HepG2 (cell line): ENCODE results near the gene SLC25A22. TPM values are rescaled to one million over a fixed set of nuclear protein-coding genes. Genes with fewer than 3 reads are reported as not detected.
A peak's percentile ranks its signal among the peaks of the same experiment; 100 is the strongest.

Source experiments
- AGO2 ChIP-seq: fragments of 200-400 bp; formaldehyde crosslinking; optimal IDR thresholded peaks from 2 replicates; pipeline ENCODE3; 2017; ENCODE audit warnings: mild to moderate bottlenecking, low read depth, low read length, moderate library complexity
- E2F5 ChIP-seq: sonication (generic); formaldehyde crosslinking; conservative IDR thresholded peaks from 2 replicates; pipeline ENCODE4 v1.4.0; 2020; ENCODE audit warnings: missing genetic modification reagents
- GPBP1L1 ChIP-seq: sonication (generic); formaldehyde crosslinking; IDR thresholded peaks from 2 replicates; pipeline ENCODE4 v1.5.0; 2020; ENCODE audit warnings: mild to moderate bottlenecking, missing genetic modification reagents
- IKZF1 ChIP-seq: fragments of 450-650 bp; IDR thresholded peaks from 2 replicates; pipeline ENCODE4 v1.7.1; 2016
- PCBP1 ChIP-seq: fragments of 200-400 bp; formaldehyde crosslinking; IDR thresholded peaks from 2 replicates; pipeline ENCODE4 v1.6.1; 2017; ENCODE audit warnings: mild to moderate bottlenecking, low read depth, low read length, borderline replicate concordance
- PTBP1 ChIP-seq: fragments of 200-400 bp; formaldehyde crosslinking; IDR thresholded peaks from 2 replicates; pipeline ENCODE4 v1.6.1; 2018; ENCODE audit warnings: low read length, low read depth; ENCODE audit not compliant: poor library complexity, severe bottlenecking
- TP53 ChIP-seq: sonication (generic); formaldehyde crosslinking; conservative IDR thresholded peaks from 2 replicates; pipeline ENCODE4 v1.4.0; 2020; ENCODE audit warnings: missing genetic modification reagents
- ZBTB38 ChIP-seq: sonication (generic); formaldehyde crosslinking; IDR thresholded peaks from 2 replicates; pipeline ENCODE4 v1.5.1; 2020; ENCODE audit warnings: mild to moderate bottlenecking, missing genetic modification reagents
- ZHX2 ChIP-seq, 2 experiments: sonication (generic) in 1 of 2; formaldehyde crosslinking in 1 of 2; IDR thresholded peaks; 2 replicates each; pipeline versions ENCODE4 v1.6.1 to v1.9.0; 2014 to 2022; ENCODE audit warnings: antibody characterized with exemption in 1 of 2, borderline replicate concordance in 1 of 2, inconsistent platforms in 1 of 2, low read depth in 1 of 2, missing genetic modification reagents in 1 of 2
- ZNF17 ChIP-seq: sonication (generic); formaldehyde crosslinking; IDR thresholded peaks from 2 replicates; pipeline ENCODE4 v1.5.0; 2020; ENCODE audit warnings: mild to moderate bottlenecking, missing genetic modification reagents
- ZNF251 ChIP-seq: sonication (generic); formaldehyde crosslinking; IDR thresholded peaks from 2 replicates; pipeline ENCODE4 v1.9.0; 2021; ENCODE audit warnings: mild to moderate bottlenecking, missing genetic modification reagents
- ZNF484 ChIP-seq: sonication (generic); formaldehyde crosslinking; IDR thresholded peaks from 2 replicates; pipeline ENCODE4 v1.5.1; 2020; ENCODE audit warnings: mild to moderate bottlenecking, low read depth, missing genetic modification reagents, borderline replicate concordance
- ZNF501 ChIP-seq: sonication (generic); formaldehyde crosslinking; IDR thresholded peaks from 2 replicates; pipeline ENCODE4 v1.5.1; 2020; ENCODE audit warnings: mild to moderate bottlenecking, moderate library complexity, missing genetic modification reagents
- ZNF564 ChIP-seq: sonication (generic); formaldehyde crosslinking; IDR thresholded peaks from 2 replicates; pipeline ENCODE4 v1.8.1; 2023; ENCODE audit warnings: mild to moderate bottlenecking, missing genetic modification reagents
- ZNF670 ChIP-seq: sonication (generic); formaldehyde crosslinking; IDR thresholded peaks from 2 replicates; pipeline ENCODE4 v1.8.0; 2022; ENCODE audit warnings: mild to moderate bottlenecking, missing genetic modification reagents, borderline replicate concordance
- ZNF768 ChIP-seq: sonication (generic); formaldehyde crosslinking; IDR thresholded peaks from 2 replicates; pipeline ENCODE4 v1.4.0; 2020; ENCODE audit warnings: missing genetic modification reagents
- ZSCAN25 ChIP-seq: sonication (generic); formaldehyde crosslinking; IDR thresholded peaks from 2 replicates; pipeline ENCODE4 v1.8.0; 2022; ENCODE audit warnings: mild to moderate bottlenecking, missing genetic modification reagents
- polyA plus RNA-seq, 8 experiments: library from polyadenylated mRNA; depleted of rRNA in 3 of 8; stranded (reverse) in 7 of 8; unstranded in 1 of 8; fragments of >200 nt; fragmentation: Illumina TruSeq in 4 of 8; extraction: Trizol in 4 of 8; gene quantifications; 2 replicates each; pipeline versions ENCODE4 v1.2.1 to v1.2.3, GENCODE V29; 2011 to 2016; ENCODE audit warnings: low read depth in 4 of 8, missing spikeins in 1 of 8, mixed read lengths in 1 of 8; ENCODE audit not compliant: insufficient read depth in 1 of 8
- total RNA-seq, 5 experiments: library from RNA; depleted of rRNA; stranded (reverse); fragments of >200 nt; fragmentation: Illumina TruSeq; extraction: Trizol; gene quantifications; 2 replicates each; pipeline ENCODE4 v1.2.3, GENCODE V29; 2016; ENCODE audit warnings: low read depth in 1 of 5
- TF ChIP-seq, protein P1 (sequence below): sonication (generic); formaldehyde crosslinking; IDR thresholded peaks from 2 replicates; pipeline ENCODE4 v1.8.0; 2022; ENCODE audit warnings: mild to moderate bottlenecking, missing genetic modification reagents
- TF ChIP-seq, protein P2 (sequence below): sonication (generic); formaldehyde crosslinking; conservative IDR thresholded peaks from 2 replicates; pipeline ENCODE4 v1.4.0; 2020; ENCODE audit warnings: missing genetic modification reagents

Gene SLC25A22
- total and polyA plus RNA-seq, 2 of the 13 experiments (the other 11 are each of a cell fraction or from before 2014, with no cell fraction given) = 12.4 to 19.2 TPM

DNA sequence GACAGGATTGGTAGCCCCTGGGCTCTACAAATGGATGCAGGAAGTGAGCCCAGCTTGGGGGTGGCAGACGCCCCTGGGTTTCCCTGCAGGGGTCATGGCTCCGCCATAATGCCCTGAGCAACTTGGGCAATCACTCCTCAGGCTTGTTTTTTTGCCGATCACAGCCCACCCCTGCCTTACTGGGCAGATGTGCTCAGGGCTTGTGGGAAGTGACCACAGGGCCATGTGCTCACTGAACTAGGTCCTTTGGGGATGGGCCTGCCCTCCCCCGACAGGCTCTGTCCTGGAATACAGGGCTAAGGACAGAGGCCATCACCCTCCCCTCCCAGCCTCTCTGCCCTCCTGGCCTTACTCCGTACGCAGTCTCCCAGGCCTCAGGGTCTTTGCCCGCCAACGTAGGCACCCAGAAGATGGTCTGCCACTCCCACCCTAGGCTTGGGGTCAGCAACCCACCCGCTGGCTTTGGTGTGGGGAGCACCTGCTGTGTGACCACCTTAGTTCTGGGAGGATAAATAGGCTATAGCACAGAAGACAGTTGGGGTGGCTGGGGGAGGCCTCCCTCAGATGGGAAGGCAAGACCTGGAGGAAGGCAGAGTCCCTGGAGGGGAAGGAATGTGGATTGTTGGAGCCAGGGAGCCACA, 15.5 kb upstream of the SLC25A22 start (continued):
- TF ChIP-seq ZNF768 (CRISPR knock-in tag) (no peak), AGO2 (peak; percentile 96), ZNF17 (CRISPR knock-in tag) (no peak), ZNF251 (CRISPR knock-in tag) (no peak), ZSCAN25 (no peak), ZNF501 (CRISPR knock-in tag) (no peak), PCBP1 (no peak), ZNF670 (CRISPR knock-in tag) (no peak), ZBTB38 (CRISPR knock-in tag) (peak; percentile 47; the same call in 1 of the 2 replicates), ZHX2 (IDR thresholded peaks at IDR 0.05; ENCODE audit: low read depth) (no peak), ZHX2 (CRISPR knock-in tag; IDR thresholded peaks at IDR 0.05; ENCODE audit: borderline replicate concordance) (no peak), ZNF564 (no peak), TP53 (no peak), ZNF484 (CRISPR knock-in tag) (no peak), IKZF1 (no peak), E2F5 (CRISPR knock-in tag) (no peak), GPBP1L1 (CRISPR knock-in tag) (no peak), PTBP1 (no peak)
- TF ChIP-seq, protein P1, sequence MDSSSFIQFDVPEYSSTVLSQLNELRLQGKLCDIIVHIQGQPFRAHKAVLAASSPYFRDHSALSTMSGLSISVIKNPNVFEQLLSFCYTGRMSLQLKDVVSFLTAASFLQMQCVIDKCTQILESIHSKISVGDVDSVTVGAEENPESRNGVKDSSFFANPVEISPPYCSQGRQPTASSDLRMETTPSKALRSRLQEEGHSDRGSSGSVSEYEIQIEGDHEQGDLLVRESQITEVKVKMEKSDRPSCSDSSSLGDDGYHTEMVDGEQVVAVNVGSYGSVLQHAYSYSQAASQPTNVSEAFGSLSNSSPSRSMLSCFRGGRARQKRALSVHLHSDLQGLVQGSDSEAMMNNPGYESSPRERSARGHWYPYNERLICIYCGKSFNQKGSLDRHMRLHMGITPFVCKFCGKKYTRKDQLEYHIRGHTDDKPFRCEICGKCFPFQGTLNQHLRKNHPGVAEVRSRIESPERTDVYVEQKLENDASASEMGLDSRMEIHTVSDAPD (CRISPR knock-in tag) = no peak
- TF ChIP-seq, protein P2, sequence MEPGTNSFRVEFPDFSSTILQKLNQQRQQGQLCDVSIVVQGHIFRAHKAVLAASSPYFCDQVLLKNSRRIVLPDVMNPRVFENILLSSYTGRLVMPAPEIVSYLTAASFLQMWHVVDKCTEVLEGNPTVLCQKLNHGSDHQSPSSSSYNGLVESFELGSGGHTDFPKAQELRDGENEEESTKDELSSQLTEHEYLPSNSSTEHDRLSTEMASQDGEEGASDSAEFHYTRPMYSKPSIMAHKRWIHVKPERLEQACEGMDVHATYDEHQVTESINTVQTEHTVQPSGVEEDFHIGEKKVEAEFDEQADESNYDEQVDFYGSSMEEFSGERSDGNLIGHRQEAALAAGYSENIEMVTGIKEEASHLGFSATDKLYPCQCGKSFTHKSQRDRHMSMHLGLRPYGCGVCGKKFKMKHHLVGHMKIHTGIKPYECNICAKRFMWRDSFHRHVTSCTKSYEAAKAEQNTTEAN (CRISPR knock-in tag) = no peak
